Neural progenitor cell (in vitro differentiated cells): Measurements from ENCODE around the gene COMMD8. TPM values are rescaled to one million over a fixed set of nuclear protein-coding genes. Genes with fewer than 3 reads are reported as not detected.

ENCODE experiments used
- DNase-seq: peaks from one replicate; pipeline ENCODE4 v3.0.0-alpha.2; 2016; ENCODE audit warnings: low spot score
- H2AFZ ChIP-seq: fragments of 200-600 bp; sonication (generic); replicated peaks from 2 replicates; pipeline ENCODE4 v1.6.1; 2016; ENCODE audit warnings: antibody characterized with exemption
- H3F3A ChIP-seq: fragments of 200-600 bp; sonication (generic); 2 replicates; pipeline ENCODE4 v1.6.1; 2016; ENCODE audit warnings: antibody characterized with exemption, low read depth
- H3K27ac ChIP-seq: fragments of 200-600 bp; sonication (generic); 2 replicates; pipeline ENCODE4 v1.5.1; 2016; ENCODE audit warnings: mild to moderate bottlenecking
- H3K27me3 ChIP-seq: fragments of 200-600 bp; sonication (generic); 2 replicates; pipeline ENCODE4 v1.6.1; 2016; ENCODE audit warnings: mild to moderate bottlenecking, moderate library complexity
- H3K36me3 ChIP-seq: fragments of 200-600 bp; sonication (generic); 2 replicates; pipeline ENCODE4 v1.5.1; 2016
- H3K4me1 ChIP-seq: fragments of 200-600 bp; sonication (generic); 2 replicates; pipeline ENCODE4 v1.6.1; 2016; ENCODE audit warnings: mixed run types
- H3K4me2 ChIP-seq: fragments of 200-600 bp; sonication (generic); 2 replicates; pipeline ENCODE4 v1.6.1; 2016
- H3K4me3 ChIP-seq: fragments of 200-600 bp; sonication (generic); 2 replicates; pipeline ENCODE4 v1.5.1; 2016
- H3K79me2 ChIP-seq: fragments of 200-600 bp; sonication (generic); 2 replicates; pipeline ENCODE4 v1.6.1; 2016; ENCODE audit warnings: low read depth
- H3K9ac ChIP-seq: fragments of 200-600 bp; sonication (generic); 2 replicates; pipeline ENCODE4 v1.6.1; 2016
- H3K9me3 ChIP-seq: fragments of 200-600 bp; sonication (generic); 2 replicates; pipeline ENCODE4 v1.5.1; 2016; ENCODE audit warnings: low read depth
- H4K20me1 ChIP-seq: fragments of 200-600 bp; sonication (generic); 2 replicates; pipeline ENCODE4 v1.6.1; 2016; ENCODE audit warnings: low read depth
- H3K27ac Mint-ChIP-seq: 3 replicates; pipeline ENCODE4 v1.8.0; 2021; ENCODE audit warnings: mixed read lengths
- H3K27me3 Mint-ChIP-seq: 2 replicates; pipeline ENCODE4 v1.8.0; 2022; ENCODE audit warnings: low read depth, mild to moderate bottlenecking, inconsistent platforms, moderate library complexity, mixed read lengths; ENCODE audit not compliant: insufficient read depth
- H3K36me3 Mint-ChIP-seq: 3 replicates; pipeline ENCODE4 v1.8.0; 2021; ENCODE audit warnings: mixed read lengths
- H3K4me1 Mint-ChIP-seq: 3 replicates; pipeline ENCODE4 v1.8.0; 2021; ENCODE audit warnings: mixed read lengths
- H3K4me3 Mint-ChIP-seq: 3 replicates; pipeline ENCODE4 v1.8.0; 2021; ENCODE audit warnings: mild to moderate bottlenecking, moderate library complexity, mixed read lengths
- H3K9me3 Mint-ChIP-seq: 3 replicates; pipeline ENCODE4 v1.8.0; 2020; ENCODE audit warnings: mixed read lengths
- EZH2 ChIP-seq: fragments of 200-600 bp; sonication (generic); IDR thresholded peaks from 2 replicates; pipeline ENCODE4 v1.6.1; 2017; ENCODE audit warnings: antibody characterized with exemption, mild to moderate bottlenecking, moderate library complexity
- EZH2phosphoT487 ChIP-seq: fragments of 200-600 bp; sonication (generic); IDR thresholded peaks from 2 replicates; pipeline ENCODE4 v1.6.1; 2017; ENCODE audit warnings: antibody characterized with exemption
- total RNA-seq: library from RNA; depleted of rRNA; stranded (reverse); fragments of >200 nt; gene quantifications from 2 replicates; pipeline ENCODE4 v1.2.3, GENCODE V29; 2015; ENCODE audit warnings: low replicate concordance
- TF ChIP-seq, protein P1 (sequence below): fragments of 200-600 bp; sonication (generic); IDR thresholded peaks from 2 replicates; pipeline ENCODE4 v1.5.1; 2017; ENCODE audit warnings: antibody characterized with exemption, mild to moderate bottlenecking

COMMD8 gene
- total RNA-seq, 1 donor from 2014 or later = 46.1 TPM

GRCh38 chr4:47505147-47505546 is 41.6 kb upstream of the COMMD8 start:
- no peak for DNase-seq

GRCh38 chr4:47500776-47501175 is 37.3 kb upstream of the COMMD8 start:
- no peaks in the 10 kb centered on the region for H3K4me1 Mint-ChIP-seq

More at GRCh38 chr4:47505147-47505546, 41.6 kb upstream of the COMMD8 start:
- H3K4me1 ChIP-seq = peaks cover under 1% of the 10 kb centered on the region
- no peaks in the 10 kb centered on the region for H3K79me2 ChIP-seq
- no peaks in the 10 kb centered on the region for H4K20me1 ChIP-seq
- no peak overlapping the region for H3K27ac ChIP-seq
- Mint-ChIP-seq H3K4me3 (no peak overlapping the region), H3K36me3 (no peaks in the 10 kb centered on the region), H3K27me3 (no peaks in the 10 kb centered on the region), H3K9me3 (no peaks in the 10 kb centered on the region), H3K4me1 (no peaks in the 10 kb centered on the region), H3K27ac (no peak overlapping the region)
- H3F3A ChIP-seq = no peaks in the 10 kb centered on the region
- no peaks in the 10 kb centered on the region for H3K36me3 ChIP-seq
- H2AFZ ChIP-seq = no peak overlapping the region
- H3K9ac ChIP-seq = no peak overlapping the region
- TF ChIP-seq EZH2 (no peak), EZH2phosphoT487 (no peak)
- TF ChIP-seq, protein P1, sequence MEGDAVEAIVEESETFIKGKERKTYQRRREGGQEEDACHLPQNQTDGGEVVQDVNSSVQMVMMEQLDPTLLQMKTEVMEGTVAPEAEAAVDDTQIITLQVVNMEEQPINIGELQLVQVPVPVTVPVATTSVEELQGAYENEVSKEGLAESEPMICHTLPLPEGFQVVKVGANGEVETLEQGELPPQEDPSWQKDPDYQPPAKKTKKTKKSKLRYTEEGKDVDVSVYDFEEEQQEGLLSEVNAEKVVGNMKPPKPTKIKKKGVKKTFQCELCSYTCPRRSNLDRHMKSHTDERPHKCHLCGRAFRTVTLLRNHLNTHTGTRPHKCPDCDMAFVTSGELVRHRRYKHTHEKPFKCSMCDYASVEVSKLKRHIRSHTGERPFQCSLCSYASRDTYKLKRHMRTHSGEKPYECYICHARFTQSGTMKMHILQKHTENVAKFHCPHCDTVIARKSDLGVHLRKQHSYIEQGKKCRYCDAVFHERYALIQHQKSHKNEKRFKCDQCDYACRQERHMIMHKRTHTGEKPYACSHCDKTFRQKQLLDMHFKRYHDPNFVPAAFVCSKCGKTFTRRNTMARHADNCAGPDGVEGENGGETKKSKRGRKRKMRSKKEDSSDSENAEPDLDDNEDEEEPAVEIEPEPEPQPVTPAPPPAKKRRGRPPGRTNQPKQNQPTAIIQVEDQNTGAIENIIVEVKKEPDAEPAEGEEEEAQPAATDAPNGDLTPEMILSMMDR = no peak
- no peak overlapping the region for H3K4me3 ChIP-seq
- H3K27me3 ChIP-seq = no peaks in the 10 kb centered on the region
- H3K4me2 ChIP-seq = no peak overlapping the region
- H3K9me3 ChIP-seq = no peaks in the 10 kb centered on the region

GRCh38 chr4:47499700-47500099 is 36.2 kb upstream of the COMMD8 start:
- Histone ChIP-seq H3K4me3 (no peak overlapping the region), H4K20me1 (no peaks in the 10 kb centered on the region), H3K79me2 (no peaks in the 10 kb centered on the region), H3K9me3 (no peaks in the 10 kb centered on the region), H3K9ac (no peak overlapping the region), H3K36me3 (no peaks in the 10 kb centered on the region), H3K4me2 (no peak overlapping the region), H3K4me1 (no peaks in the 10 kb centered on the region), H2AFZ (no peak overlapping the region), H3F3A (no peaks in the 10 kb centered on the region), H3K27me3 (no peaks in the 10 kb centered on the region), H3K27ac (no peak overlapping the region)
- Mint-ChIP-seq H3K4me3 (no peak overlapping the region), H3K27me3 (no peaks in the 10 kb centered on the region), H3K36me3 (no peaks in the 10 kb centered on the region), H3K9me3 (no peaks in the 10 kb centered on the region), H3K27ac (no peak overlapping the region), H3K4me1 (no peaks in the 10 kb centered on the region)
- DNase-seq = no peak
- TF ChIP-seq, protein P1 = no peak
- no peak for TF ChIP-seq EZH2phosphoT487
- TF ChIP-seq EZH2 = no peak

More at GRCh38 chr4:47500776-47501175, 37.3 kb upstream of the COMMD8 start:
- Histone ChIP-seq H3K36me3 (no peaks in the 10 kb centered on the region), H3K9ac (no peak overlapping the region), H3K4me2 (no peak overlapping the region), H4K20me1 (no peaks in the 10 kb centered on the region), H3K4me1 (no peaks in the 10 kb centered on the region), H3F3A (no peaks in the 10 kb centered on the region), H2AFZ (no peak overlapping the region), H3K27me3 (no peaks in the 10 kb centered on the region), H3K4me3 (no peak overlapping the region), H3K79me2 (no peaks in the 10 kb centered on the region), H3K9me3 (no peaks in the 10 kb centered on the region), H3K27ac (no peak overlapping the region)
- no peak for DNase-seq
- TF ChIP-seq EZH2 = no peak
- Mint-ChIP-seq H3K9me3 (no peaks in the 10 kb centered on the region), H3K27me3 (no peaks in the 10 kb centered on the region), H3K4me3 (no peak overlapping the region), H3K36me3 (no peaks in the 10 kb centered on the region), H3K27ac (no peak overlapping the region)

DNA sequence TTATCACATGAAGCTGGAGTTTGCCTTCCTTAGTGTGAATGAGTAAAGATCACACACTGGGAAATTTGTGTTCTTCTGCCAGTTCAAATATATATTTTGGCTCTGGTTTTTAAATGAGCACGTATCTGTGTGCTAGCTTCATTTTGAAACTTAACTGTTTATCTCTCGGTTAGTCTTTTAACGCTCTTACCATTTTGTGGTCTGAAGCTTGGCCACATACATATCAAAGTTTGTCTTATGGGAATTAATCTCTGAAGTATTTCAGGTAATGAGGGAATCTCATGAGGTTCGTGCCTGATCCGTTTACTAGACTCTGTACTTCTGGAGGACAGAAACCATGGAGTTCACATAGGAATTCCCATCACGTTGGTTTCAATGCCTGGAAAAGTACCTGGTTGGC is 35.4 kb upstream of the COMMD8 start:
- no peak for TF ChIP-seq EZH2phosphoT487
- no peak for TF ChIP-seq EZH2
- Histone ChIP-seq H3K9ac (no peak overlapping the region), H3F3A (no peaks in the 10 kb centered on the region), H2AFZ (no peak overlapping the region), H3K79me2 (no peaks in the 10 kb centered on the region), H3K27me3 (no peaks in the 10 kb centered on the region), H3K4me2 (no peak overlapping the region), H3K4me1 (no peaks in the 10 kb centered on the region), H3K9me3 (no peaks in the 10 kb centered on the region), H4K20me1 (no peaks in the 10 kb centered on the region), H3K4me3 (no peak overlapping the region), H3K36me3 (no peaks in the 10 kb centered on the region), H3K27ac (no peak overlapping the region)
- Mint-ChIP-seq H3K4me1 (no peaks in the 10 kb centered on the region), H3K4me3 (no peak overlapping the region), H3K27ac (no peak overlapping the region), H3K36me3 (no peaks in the 10 kb centered on the region), H3K27me3 (no peaks in the 10 kb centered on the region), H3K9me3 (no peaks in the 10 kb centered on the region)
- no peak for DNase-seq
